GM10248 (cell line): Measurements from ENCODE around the gene CPD.
"Not testable (repeated sequence)": the region's sequence is repeated elsewhere in the genome, so short reads cannot be mapped to it uniquely, and the experiment has no call there.

ENCODE experiments used
- CTCF ChIA-PET: fragments of 300-600 bp; sonication (Branson Sonifier 250); formaldehyde crosslinking; extraction: SDS; loops from one replicate; lab custom pipeline; 2021; ENCODE audit warnings: antibody characterized with exemption; lab: Yijun Ruan, JAX
- POLR2A ChIA-PET: fragments of 350-650 bp; sonication (Branson Sonifier 250); formaldehyde crosslinking; extraction: SDS; loops from one replicate; lab custom pipeline; 2020; ENCODE audit warnings: antibody characterized with exemption; lab: Yijun Ruan, JAX
- DNase-seq: peaks from one replicate; pipeline ENCODE4 v3.0.0; 2012; ENCODE audit errors: extremely low spot score
- TF ChIP-seq, protein P1 (sequence below): IDR thresholded peaks from 2 replicates; pipeline ENCODE4 v1.5.1; 2012; ENCODE audit warnings: mild to moderate bottlenecking, low read depth; ENCODE audit errors: extremely low read depth, missing control alignments, control extremely low read depth

Gene CPD

GRCh38 chr17:30337393-30337999 is 41.2 kb upstream of the CPD start:
- TF ChIP-seq, protein P1, sequence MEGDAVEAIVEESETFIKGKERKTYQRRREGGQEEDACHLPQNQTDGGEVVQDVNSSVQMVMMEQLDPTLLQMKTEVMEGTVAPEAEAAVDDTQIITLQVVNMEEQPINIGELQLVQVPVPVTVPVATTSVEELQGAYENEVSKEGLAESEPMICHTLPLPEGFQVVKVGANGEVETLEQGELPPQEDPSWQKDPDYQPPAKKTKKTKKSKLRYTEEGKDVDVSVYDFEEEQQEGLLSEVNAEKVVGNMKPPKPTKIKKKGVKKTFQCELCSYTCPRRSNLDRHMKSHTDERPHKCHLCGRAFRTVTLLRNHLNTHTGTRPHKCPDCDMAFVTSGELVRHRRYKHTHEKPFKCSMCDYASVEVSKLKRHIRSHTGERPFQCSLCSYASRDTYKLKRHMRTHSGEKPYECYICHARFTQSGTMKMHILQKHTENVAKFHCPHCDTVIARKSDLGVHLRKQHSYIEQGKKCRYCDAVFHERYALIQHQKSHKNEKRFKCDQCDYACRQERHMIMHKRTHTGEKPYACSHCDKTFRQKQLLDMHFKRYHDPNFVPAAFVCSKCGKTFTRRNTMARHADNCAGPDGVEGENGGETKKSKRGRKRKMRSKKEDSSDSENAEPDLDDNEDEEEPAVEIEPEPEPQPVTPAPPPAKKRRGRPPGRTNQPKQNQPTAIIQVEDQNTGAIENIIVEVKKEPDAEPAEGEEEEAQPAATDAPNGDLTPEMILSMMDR: no peak
- CTCF ChIA-PET: interaction anchor here (0.9 to 10.2 kb wide), 18 partner anchors 8 to 244 kb away, joined by 3 to 158 read pairs (median 8); no protein-coding TSS in a partner anchor
- DNase-seq: no peak
- POLR2A ChIA-PET: no interaction called here

GRCh38 chr17:30339086-30339485 is 39.6 kb upstream of the CPD start:
- no peak for DNase-seq
- ChIA-PET POLR2A (interaction anchor here (0.6 kb wide), 1 partner anchor 245 kb away, joined by 3 read pairs; no protein-coding TSS in a partner anchor), CTCF (interaction anchor here (1.1 to 10.2 kb wide), 16 partner anchors 10 to 409 kb away, joined by 3 to 158 read pairs (median 6); partner anchors contain the start of gene SSH2)
- TF ChIP-seq, protein P1: no peak

DNA sequence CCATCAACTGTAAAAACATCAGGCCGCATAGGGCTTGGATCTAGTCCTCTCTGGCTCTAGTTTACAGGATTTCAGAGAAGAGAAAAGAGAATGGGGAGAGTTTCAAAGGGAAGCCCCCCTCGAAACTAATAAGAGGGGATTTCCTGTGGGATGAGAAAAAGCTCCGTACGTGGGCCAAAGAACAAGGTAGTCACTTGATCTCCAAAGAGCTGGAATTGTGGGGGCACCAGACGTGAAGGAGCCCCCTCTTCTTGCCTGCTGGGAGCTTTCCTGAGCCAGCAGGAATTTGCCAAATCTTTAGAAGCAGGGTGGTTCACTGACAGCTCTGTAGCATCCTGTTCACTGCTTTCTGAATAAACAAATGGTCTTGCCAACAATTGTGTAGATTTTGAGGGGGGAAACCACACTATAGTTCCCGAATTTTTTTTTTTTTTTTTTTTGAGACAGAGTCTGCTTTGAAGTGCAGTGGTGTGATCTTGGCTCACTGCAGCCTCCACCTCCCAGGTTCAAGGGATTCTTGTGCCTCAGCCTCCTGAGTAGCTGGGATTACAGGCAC is 37.8 kb upstream of the CPD start:
- TF ChIP-seq, protein P1: no peak
- DNase-seq: no peak
- ChIA-PET POLR2A (no interaction called here), CTCF (interaction anchor here (0.8 to 10.2 kb wide), 27 partner anchors 8 to 486 kb away, joined by 3 to 158 read pairs (median 5); partner anchors contain the start of genes BLMH, CRLF3, GOSR1 and SSH2)

GRCh38 chr17:30341703-30342249 is 37.0 kb upstream of the CPD start:
- DNase-seq: no peak
- CTCF ChIA-PET: interaction anchor here (1.1 to 10.2 kb wide), 19 partner anchors 7 to 374 kb away, joined by 3 to 158 read pairs (median 7); partner anchors contain the start of genes BLMH and GOSR1
- POLR2A ChIA-PET: no interaction called here
- TF ChIP-seq, protein P1: no peak

DNA sequence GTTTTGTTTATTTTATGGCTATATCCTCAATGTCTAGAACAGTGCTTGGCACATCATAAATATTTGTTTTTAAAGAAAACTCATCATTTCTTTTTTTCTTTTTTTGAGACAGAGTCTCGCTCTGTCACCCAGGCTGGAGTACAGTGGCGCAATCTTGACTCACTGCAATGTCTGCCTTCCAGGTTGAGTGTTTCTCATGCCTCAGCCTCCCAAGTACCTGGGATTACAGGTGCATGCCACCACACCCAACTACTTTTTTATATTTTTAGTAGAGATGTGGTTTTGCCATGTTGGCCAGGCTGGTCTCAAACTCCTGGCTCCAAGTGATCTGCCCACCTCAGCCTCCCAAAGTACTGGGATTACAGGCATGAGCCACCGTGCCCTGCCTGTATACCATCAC is 35.5 kb upstream of the CPD start:
- POLR2A ChIA-PET, DNase-seq: not testable (repeated sequence)
- CTCF ChIA-PET: interaction anchor here (1.5 to 5.0 kb wide), 5 partner anchors 10 to 238 kb away, joined by 3 to 51 read pairs (median 13); partner anchors contain the start of gene TMIGD1

- TF ChIP-seq, protein P1: no peak
- no peak for DNase-seq
- CTCF ChIA-PET: interaction anchor here (1.9 to 5.0 kb wide), 3 partner anchors 10 to 239 kb away, joined by 5 to 30 read pairs (median 13); partner anchors contain the start of gene TMIGD1
- POLR2A ChIA-PET: no interaction called here
Measured at GRCh38 chr17:30343796-30344195, 34.9 kb upstream of the CPD start.
